SK-N-SH treated with all-trans-retinoic acid at 6 μM for 48 hours (cell line): ENCODE results near the gene PCBP3.
A peak's percentile ranks its signal among the peaks of the same experiment; 100 is the strongest.

ENCODE experiments used
- ATAC-seq: fragments of 200-7000 bp; cut with Tn5 transposase; 3 replicates; pipeline ENCODE4 v1.9.1; 2020; ENCODE audit warnings: mild to moderate bottlenecking, moderate library complexity
- ARNTL ChIP-seq: fragments of 450-650 bp; formaldehyde crosslinking; IDR thresholded peaks from 2 replicates; pipeline ENCODE4 v1.5.0; 2020; ENCODE audit warnings: low read depth, mild to moderate bottlenecking, moderate library complexity, borderline replicate concordance
- CSDC2 ChIP-seq: fragments of 250-450 bp; sonication (Bioruptor Pico); IDR thresholded peaks from 2 replicates; pipeline ENCODE4 v1.5.0; 2020; ENCODE audit warnings: mild to moderate bottlenecking, moderate library complexity
- ESRRG ChIP-seq: fragments of 250-450 bp; sonication (Bioruptor Pico); IDR thresholded peaks from 2 replicates; pipeline ENCODE4 v1.6.1; 2021; ENCODE audit warnings: mild to moderate bottlenecking
- GLIS3 ChIP-seq: fragments of 250-450 bp; sonication (Bioruptor Pico); IDR thresholded peaks from 2 replicates; pipeline ENCODE4 v1.5.0; 2020; ENCODE audit warnings: mild to moderate bottlenecking, moderate library complexity
- ISL1 ChIP-seq: fragments of 250-450 bp; sonication (Bioruptor Pico); IDR thresholded peaks from 2 replicates; pipeline ENCODE4 v2.1.2; 2022; ENCODE audit warnings: mild to moderate bottlenecking, moderate library complexity
- OSR1 ChIP-seq: fragments of 250-450 bp; sonication (Bioruptor Pico); IDR thresholded peaks from 2 replicates; pipeline ENCODE4 v1.8.0; 2022; ENCODE audit warnings: moderate library complexity, mild to moderate bottlenecking, inconsistent platforms
- PPARA ChIP-seq: fragments of 250-450 bp; sonication (Bioruptor Pico); IDR thresholded peaks from 2 replicates; pipeline ENCODE4 v1.5.0; 2020; ENCODE audit warnings: mild to moderate bottlenecking, borderline replicate concordance
- RARB ChIP-seq: fragments of 250-450 bp; sonication (Bioruptor Pico); IDR thresholded peaks from 2 replicates; pipeline ENCODE4 v1.8.0; 2021; ENCODE audit warnings: mild to moderate bottlenecking, moderate library complexity
- SNAI2 ChIP-seq: fragments of 250-450 bp; sonication (Bioruptor Pico); IDR thresholded peaks from 2 replicates; pipeline ENCODE4 v1.5.0; 2020; ENCODE audit warnings: mild to moderate bottlenecking, moderate library complexity
- TCF4 ChIP-seq: fragments of 250-450 bp; sonication (Bioruptor Pico); IDR thresholded peaks from 2 replicates; pipeline ENCODE4 v1.8.0; 2021; ENCODE audit warnings: mild to moderate bottlenecking, moderate library complexity, borderline replicate concordance
- TOX ChIP-seq: fragments of 250-450 bp; sonication (Bioruptor Pico); IDR thresholded peaks from 2 replicates; pipeline ENCODE4 v1.8.0; 2021; ENCODE audit warnings: mild to moderate bottlenecking, moderate library complexity, borderline replicate concordance
- ZC3H10 ChIP-seq: fragments of 250-450 bp; sonication (Bioruptor Pico); IDR thresholded peaks from 2 replicates; pipeline ENCODE4 v1.5.1; 2021; ENCODE audit warnings: mild to moderate bottlenecking, moderate library complexity
- ZFP3 ChIP-seq: fragments of 250-450 bp; sonication (Bioruptor Pico); IDR thresholded peaks from 2 replicates; pipeline ENCODE4 v1.5.0; 2020; ENCODE audit warnings: mild to moderate bottlenecking, moderate library complexity
- ZFP30 ChIP-seq: fragments of 450-650 bp; formaldehyde crosslinking; IDR thresholded peaks from 2 replicates; pipeline ENCODE4 v1.5.0; 2022; ENCODE audit warnings: mild to moderate bottlenecking, moderate library complexity
- ZNF565 ChIP-seq: fragments of 450-650 bp; formaldehyde crosslinking; conservative IDR thresholded peaks from 2 replicates; pipeline ENCODE4 v1.5.0; 2020; ENCODE audit warnings: low read depth, mild to moderate bottlenecking, moderate library complexity
- ZNF70 ChIP-seq: fragments of 450-650 bp; formaldehyde crosslinking; IDR thresholded peaks from 2 replicates; pipeline ENCODE4 v1.5.0; 2020; ENCODE audit warnings: mild to moderate bottlenecking, moderate library complexity
- ZNF8 ChIP-seq: fragments of 450-650 bp; formaldehyde crosslinking; IDR thresholded peaks from 2 replicates; pipeline ENCODE4 v1.5.0; 2020; ENCODE audit warnings: mild to moderate bottlenecking, moderate library complexity
- TF ChIP-seq, protein P1 (sequence below): fragments of 250-450 bp; sonication (Bioruptor Pico); IDR thresholded peaks from 2 replicates; pipeline ENCODE4 v1.8.0; 2021; ENCODE audit warnings: low read depth, mild to moderate bottlenecking, moderate library complexity, borderline replicate concordance
- TF ChIP-seq, protein P2 (sequence below): fragments of 250-450 bp; sonication (Bioruptor Pico); IDR thresholded peaks from 2 replicates; pipeline ENCODE4 v1.5.1; 2020; ENCODE audit warnings: low read depth, mild to moderate bottlenecking, moderate library complexity
- TF ChIP-seq, protein P3 (sequence below): fragments of 250-450 bp; sonication (Bioruptor Pico); IDR thresholded peaks from 2 replicates; pipeline ENCODE4 v1.5.1; 2021; ENCODE audit warnings: mild to moderate bottlenecking, moderate library complexity
- TF ChIP-seq, protein P4 (sequence below): fragments of 250-450 bp; sonication (Bioruptor Pico); IDR thresholded peaks from 2 replicates; pipeline ENCODE4 v1.5.0; 2020; ENCODE audit warnings: mild to moderate bottlenecking, moderate library complexity

Gene PCBP3

DNA sequence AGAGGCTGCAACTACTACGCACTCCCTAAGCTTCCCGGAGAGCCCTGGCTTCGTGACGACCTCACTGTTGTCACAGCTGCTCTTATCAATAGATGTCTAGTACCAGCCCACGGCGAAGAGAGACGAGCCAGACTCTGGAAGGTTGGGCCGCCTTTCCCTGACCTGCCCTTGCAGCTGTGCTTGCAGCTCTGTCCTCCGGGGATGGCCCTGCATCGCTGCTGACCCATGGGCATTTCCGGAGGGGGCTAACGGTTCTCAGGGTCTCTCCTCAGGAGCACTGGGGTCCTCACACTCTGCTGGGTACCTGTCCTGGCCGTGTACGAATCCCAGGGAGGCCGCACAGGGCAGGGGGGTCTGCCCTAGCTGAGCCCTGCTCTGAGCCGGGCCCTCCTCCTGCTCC, 244.3 kb downstream of the PCBP3 start:
- TF ChIP-seq TCF4: peak; percentile 22; the same call in 1 of the 2 replicates
- no peak for TF ChIP-seq CSDC2 (CRISPR knock-in tag)
- peak; percentile 30; the same call in 2 of the 3 replicates for ATAC-seq

DNA sequence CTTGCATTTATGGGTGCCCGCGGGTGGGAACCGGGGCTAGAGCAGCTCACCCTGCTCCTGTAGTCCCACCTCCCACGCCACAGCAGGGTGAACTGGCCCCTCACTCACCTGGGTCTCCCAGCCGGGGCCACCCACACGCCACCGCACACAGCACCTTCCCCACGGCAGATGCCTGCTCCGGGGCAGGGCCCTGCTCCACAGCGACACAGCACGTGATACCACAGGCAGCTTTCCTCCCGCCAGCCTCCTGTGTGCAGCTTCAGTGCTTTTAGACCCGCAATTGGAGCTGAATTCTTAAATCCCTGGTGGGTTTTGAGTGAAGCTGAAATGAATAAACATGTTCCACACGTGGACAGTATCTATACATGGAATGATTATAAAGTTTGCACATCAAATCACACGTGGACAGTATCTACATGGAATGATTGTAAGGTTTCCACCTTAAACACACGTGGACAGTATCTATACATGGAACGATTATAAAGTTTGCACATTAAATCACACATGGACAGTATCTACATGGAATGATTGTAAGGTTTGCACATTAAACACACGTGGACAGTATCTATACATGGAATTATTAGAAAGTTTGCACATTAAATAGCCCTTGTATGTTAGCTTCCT, 245.0 kb downstream of the PCBP3 start:
- no peak for ATAC-seq
- TF ChIP-seq TOX (CRISPR knock-in tag) (no peak), ZFP3 (CRISPR knock-in tag) (no peak), ARNTL (CRISPR knock-in tag) (no peak), TCF4 (no peak), RARB (CRISPR knock-in tag) (no peak), OSR1 (CRISPR knock-in tag) (no peak), SNAI2 (CRISPR knock-in tag) (no peak)
- TF ChIP-seq, protein P1, sequence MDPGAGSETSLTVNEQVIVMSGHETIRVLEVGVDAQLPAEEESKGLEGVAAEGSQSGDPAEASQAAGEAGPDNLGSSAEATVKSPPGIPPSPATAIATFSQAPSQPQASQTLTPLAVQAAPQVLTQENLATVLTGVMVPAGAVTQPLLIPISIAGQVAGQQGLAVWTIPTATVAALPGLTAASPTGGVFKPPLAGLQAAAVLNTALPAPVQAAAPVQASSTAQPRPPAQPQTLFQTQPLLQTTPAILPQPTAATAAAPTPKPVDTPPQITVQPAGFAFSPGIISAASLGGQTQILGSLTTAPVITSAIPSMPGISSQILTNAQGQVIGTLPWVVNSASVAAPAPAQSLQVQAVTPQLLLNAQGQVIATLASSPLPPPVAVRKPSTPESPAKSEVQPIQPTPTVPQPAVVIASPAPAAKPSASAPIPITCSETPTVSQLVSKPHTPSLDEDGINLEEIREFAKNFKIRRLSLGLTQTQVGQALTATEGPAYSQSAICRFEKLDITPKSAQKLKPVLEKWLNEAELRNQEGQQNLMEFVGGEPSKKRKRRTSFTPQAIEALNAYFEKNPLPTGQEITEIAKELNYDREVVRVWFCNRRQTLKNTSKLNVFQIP (CRISPR knock-in tag): no peak
- TF ChIP-seq, protein P2, sequence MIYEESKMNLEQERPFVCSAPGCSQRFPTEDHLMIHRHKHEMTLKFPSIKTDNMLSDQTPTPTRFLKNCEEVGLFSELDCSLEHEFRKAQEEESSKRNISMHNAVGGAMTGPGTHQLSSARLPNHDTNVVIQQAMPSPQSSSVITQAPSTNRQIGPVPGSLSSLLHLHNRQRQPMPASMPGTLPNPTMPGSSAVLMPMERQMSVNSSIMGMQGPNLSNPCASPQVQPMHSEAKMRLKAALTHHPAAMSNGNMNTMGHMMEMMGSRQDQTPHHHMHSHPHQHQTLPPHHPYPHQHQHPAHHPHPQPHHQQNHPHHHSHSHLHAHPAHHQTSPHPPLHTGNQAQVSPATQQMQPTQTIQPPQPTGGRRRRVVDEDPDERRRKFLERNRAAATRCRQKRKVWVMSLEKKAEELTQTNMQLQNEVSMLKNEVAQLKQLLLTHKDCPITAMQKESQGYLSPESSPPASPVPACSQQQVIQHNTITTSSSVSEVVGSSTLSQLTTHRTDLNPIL (CRISPR knock-in tag): no peak

DNA sequence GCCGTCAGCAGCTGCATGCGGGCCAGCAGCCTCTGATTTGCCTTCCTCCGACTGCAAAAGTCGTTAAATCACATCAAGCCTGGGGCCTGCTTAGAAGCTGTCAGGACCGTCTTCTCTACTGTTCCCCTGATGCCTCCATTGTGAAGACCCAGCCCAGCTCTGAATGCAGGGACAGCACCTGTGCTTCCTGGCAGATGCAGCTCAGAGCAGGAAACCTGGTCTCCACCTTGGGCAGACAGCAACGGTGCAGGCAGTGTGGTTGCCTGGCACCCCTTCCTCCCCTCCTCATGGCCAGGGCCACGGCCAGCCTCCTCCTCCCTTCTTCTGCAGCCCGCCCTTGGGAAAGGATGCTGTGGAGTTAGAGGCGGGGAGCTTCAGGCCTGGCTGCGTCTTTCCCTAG, 245.7 kb downstream of the PCBP3 start:
- TF ChIP-seq ZC3H10 (CRISPR knock-in tag) (no peak), ZNF565 (CRISPR knock-in tag) (no peak), PPARA (CRISPR knock-in tag) (no peak), ESRRG (no peak), ZNF8 (CRISPR knock-in tag) (no peak), TOX (CRISPR knock-in tag) (no peak)
- TF ChIP-seq, all 23 proteins: peak for 0
- ATAC-seq: no peak

DNA sequence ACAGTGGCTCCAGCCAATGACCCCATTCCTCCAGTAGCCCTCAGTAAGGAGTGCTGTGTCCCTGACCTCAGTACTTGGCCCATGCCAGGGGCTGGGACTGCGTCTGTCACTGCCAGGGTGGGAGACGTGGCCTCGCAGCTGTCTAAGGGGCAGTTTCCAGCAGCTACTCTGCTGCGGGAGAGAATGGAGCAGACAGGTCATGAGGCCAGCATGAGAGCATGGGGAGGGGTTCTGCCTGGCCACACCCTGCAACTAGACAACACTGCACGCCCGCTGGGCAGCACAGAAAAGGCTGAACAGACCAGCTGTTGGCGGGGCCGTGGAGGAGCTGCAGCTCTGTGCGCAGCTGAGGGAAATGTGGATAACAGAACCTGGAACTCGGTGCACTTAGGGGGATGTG, 246.4 kb downstream of the PCBP3 start:
- ATAC-seq: no peak
- no peak for TF ChIP-seq ZFP30 (CRISPR knock-in tag)
- no peak for TF ChIP-seq TCF4
- TF ChIP-seq ZNF70 (CRISPR knock-in tag): no peak
- TF ChIP-seq, protein P2 (CRISPR knock-in tag): no peak
- no peak for TF ChIP-seq CSDC2 (CRISPR knock-in tag)
- TF ChIP-seq ESRRG: no peak
- TF ChIP-seq, protein P3, sequence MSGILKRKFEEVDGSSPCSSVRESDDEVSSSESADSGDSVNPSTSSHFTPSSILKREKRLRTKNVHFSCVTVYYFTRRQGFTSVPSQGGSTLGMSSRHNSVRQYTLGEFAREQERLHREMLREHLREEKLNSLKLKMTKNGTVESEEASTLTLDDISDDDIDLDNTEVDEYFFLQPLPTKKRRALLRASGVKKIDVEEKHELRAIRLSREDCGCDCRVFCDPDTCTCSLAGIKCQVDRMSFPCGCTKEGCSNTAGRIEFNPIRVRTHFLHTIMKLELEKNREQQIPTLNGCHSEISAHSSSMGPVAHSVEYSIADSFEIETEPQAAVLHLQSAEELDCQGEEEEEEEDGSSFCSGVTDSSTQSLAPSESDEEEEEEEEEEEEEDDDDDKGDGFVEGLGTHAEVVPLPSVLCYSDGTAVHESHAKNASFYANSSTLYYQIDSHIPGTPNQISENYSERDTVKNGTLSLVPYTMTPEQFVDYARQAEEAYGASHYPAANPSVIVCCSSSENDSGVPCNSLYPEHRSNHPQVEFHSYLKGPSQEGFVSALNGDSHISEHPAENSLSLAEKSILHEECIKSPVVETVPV: no peak
- TF ChIP-seq OSR1 (CRISPR knock-in tag): no peak
- no peak for TF ChIP-seq RARB (CRISPR knock-in tag)
- no peak for TF ChIP-seq ZNF565 (CRISPR knock-in tag)
- TF ChIP-seq ISL1 (CRISPR knock-in tag): no peak
- no peak for TF ChIP-seq GLIS3 (CRISPR knock-in tag)
- TF ChIP-seq ZFP3 (CRISPR knock-in tag): no peak
- TF ChIP-seq, protein P1 (CRISPR knock-in tag): no peak
- TF ChIP-seq ARNTL (CRISPR knock-in tag): no peak
- TF ChIP-seq, protein P4, sequence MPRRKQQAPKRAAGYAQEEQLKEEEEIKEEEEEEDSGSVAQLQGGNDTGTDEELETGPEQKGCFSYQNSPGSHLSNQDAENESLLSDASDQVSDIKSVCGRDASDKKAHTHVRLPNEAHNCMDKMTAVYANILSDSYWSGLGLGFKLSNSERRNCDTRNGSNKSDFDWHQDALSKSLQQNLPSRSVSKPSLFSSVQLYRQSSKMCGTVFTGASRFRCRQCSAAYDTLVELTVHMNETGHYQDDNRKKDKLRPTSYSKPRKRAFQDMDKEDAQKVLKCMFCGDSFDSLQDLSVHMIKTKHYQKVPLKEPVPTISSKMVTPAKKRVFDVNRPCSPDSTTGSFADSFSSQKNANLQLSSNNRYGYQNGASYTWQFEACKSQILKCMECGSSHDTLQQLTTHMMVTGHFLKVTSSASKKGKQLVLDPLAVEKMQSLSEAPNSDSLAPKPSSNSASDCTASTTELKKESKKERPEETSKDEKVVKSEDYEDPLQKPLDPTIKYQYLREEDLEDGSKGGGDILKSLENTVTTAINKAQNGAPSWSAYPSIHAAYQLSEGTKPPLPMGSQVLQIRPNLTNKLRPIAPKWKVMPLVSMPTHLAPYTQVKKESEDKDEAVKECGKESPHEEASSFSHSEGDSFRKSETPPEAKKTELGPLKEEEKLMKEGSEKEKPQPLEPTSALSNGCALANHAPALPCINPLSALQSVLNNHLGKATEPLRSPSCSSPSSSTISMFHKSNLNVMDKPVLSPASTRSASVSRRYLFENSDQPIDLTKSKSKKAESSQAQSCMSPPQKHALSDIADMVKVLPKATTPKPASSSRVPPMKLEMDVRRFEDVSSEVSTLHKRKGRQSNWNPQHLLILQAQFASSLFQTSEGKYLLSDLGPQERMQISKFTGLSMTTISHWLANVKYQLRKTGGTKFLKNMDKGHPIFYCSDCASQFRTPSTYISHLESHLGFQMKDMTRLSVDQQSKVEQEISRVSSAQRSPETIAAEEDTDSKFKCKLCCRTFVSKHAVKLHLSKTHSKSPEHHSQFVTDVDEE (CRISPR knock-in tag): no peak
